K562 (cell line): ENCODE data around the gene UQCC5. TPM values are rescaled to one million over a fixed set of nuclear protein-coding genes. Genes with fewer than 3 reads are reported as not detected.
A peak's percentile ranks its signal among the peaks of the same experiment; 100 is the strongest.

ENCODE experiments used
- ARID1B ChIP-seq: fragments of 450-650 bp; IDR thresholded peaks from 2 replicates; pipeline ENCODE4 v1.6.1; 2016; ENCODE audit warnings: antibody characterized with exemption, mild to moderate bottlenecking, inconsistent platforms
- ATF4 ChIP-seq: fragments of 450-650 bp; formaldehyde crosslinking; IDR thresholded peaks from 2 replicates; pipeline ENCODE4 v1.4.0; 2022; ENCODE audit warnings: mild to moderate bottlenecking, moderate library complexity
- GTF2A2 ChIP-seq: IDR thresholded peaks from 2 replicates; pipeline ENCODE4 v1.6.1; 2016; ENCODE audit warnings: mild to moderate bottlenecking, missing genetic modification characterization, missing compliant biosample characterization
- MCM2 ChIP-seq: fragments of 450-650 bp; IDR thresholded peaks from 2 replicates; pipeline ENCODE4 v1.6.1; 2017; ENCODE audit warnings: low read depth, mild to moderate bottlenecking
- MEIS2 ChIP-seq: fragments of 450-650 bp; IDR thresholded peaks from 2 replicates; pipeline ENCODE4 v1.6.1; 2014; ENCODE audit warnings: mild to moderate bottlenecking; ENCODE audit not compliant: partially characterized antibody
- MTA1 ChIP-seq: fragments of 450-650 bp; IDR thresholded peaks from 2 replicates; pipeline ENCODE4 v1.6.1; 2017; ENCODE audit warnings: borderline replicate concordance
- NEUROD1 ChIP-seq: fragments of 150-350 bp; IDR thresholded peaks from 2 replicates; pipeline ENCODE4 v1.6.1; 2014; ENCODE audit warnings: borderline replicate concordance, low read length, low read depth; ENCODE audit not compliant: partially characterized antibody
- POLR2G ChIP-seq: fragments of 200-400 bp; formaldehyde crosslinking; IDR thresholded peaks from 2 replicates; pipeline ENCODE4 v1.6.1; 2017; ENCODE audit warnings: low read depth, mild to moderate bottlenecking, antibody characterized with exemption, low read length, moderate library complexity
- SFPQ ChIP-seq: fragments of 200-400 bp; formaldehyde crosslinking; IDR thresholded peaks from 2 replicates; pipeline ENCODE4 v1.6.1; 2017; ENCODE audit warnings: mild to moderate bottlenecking, low read depth, low read length, moderate library complexity
- SP1 ChIP-seq: sonication (generic); formaldehyde crosslinking; IDR thresholded peaks from 2 replicates; pipeline ENCODE4 v1.8.1; 2022; ENCODE audit warnings: mild to moderate bottlenecking, missing genetic modification reagents
- TBP ChIP-seq: optimal IDR thresholded peaks from 2 replicates; pipeline ENCODE3; 2011; ENCODE audit warnings: low read depth, low read length, improper control_type of control experiment
- TCF3 ChIP-seq: sonication (generic); formaldehyde crosslinking; IDR thresholded peaks from 2 replicates; pipeline ENCODE4 v1.4.0; 2020; ENCODE audit warnings: mild to moderate bottlenecking, missing genetic modification reagents
- TRIM25 ChIP-seq: fragments of 450-650 bp; IDR thresholded peaks from 2 replicates; pipeline ENCODE4 v1.7.0; 2016; ENCODE audit warnings: borderline replicate concordance
- USF1 ChIP-seq: sonication (generic); formaldehyde crosslinking; IDR thresholded peaks from 2 replicates; pipeline ENCODE4 v1.9.0; 2022; ENCODE audit warnings: mild to moderate bottlenecking, missing genetic modification reagents
- YY1 ChIP-seq, 3 experiments: IDR thresholded peaks; 2 replicates each; pipeline ENCODE4 v1.6.1; 2011; ENCODE audit warnings: low read length in 2 of 3, mild to moderate bottlenecking in 2 of 3, moderate library complexity in 2 of 3, borderline replicate concordance in 1 of 3, control low read depth in 1 of 3, low read depth in 1 of 3; ENCODE audit not compliant: insufficient read depth in 3 of 3, insufficient replicate concordance in 2 of 3, control insufficient read depth in 1 of 3, insufficient read length in 1 of 3; ENCODE audit errors: extremely low read depth in 1 of 3
- ZMIZ1 ChIP-seq, 2 experiments: fragments of 150-350 bp in 1 of 2; IDR thresholded peaks; 2 replicates each; pipeline ENCODE4 v1.6.1; 2012 to 2016; ENCODE audit warnings: low read depth in 2 of 2, low read length in 2 of 2, mild to moderate bottlenecking in 1 of 2, moderate library complexity in 1 of 2
- ZNF133 ChIP-seq: fragments of 250-450 bp; sonication (Bioruptor Pico); IDR thresholded peaks from 2 replicates; pipeline ENCODE4 v1.4.0; 2020; ENCODE audit warnings: mild to moderate bottlenecking
- polyA plus RNA-seq, 8 experiments: library from polyadenylated mRNA; depleted of rRNA in 4 of 8; stranded (reverse) in 5 of 8; unstranded in 3 of 8; fragments of >200 nt; fragmentation: Nextera tagmentation in 2 of 8; fragmentation: Illumina TruSeq in 1 of 8; extraction: Ambion mirVana in 2 of 8; extraction: Trizol in 1 of 8; gene quantifications; 2 replicates each; pipeline versions ENCODE4 v1.2.1 to v1.2.3, GENCODE V29; 2011 to 2014; ENCODE audit warnings: inconsistent platforms in 1 of 8, missing spikeins in 1 of 8
- total RNA-seq, 7 experiments: library from RNA; depleted of rRNA in 6 of 7; stranded (reverse); fragments of >200 nt in 6 of 7; fragmentation: Illumina TruSeq in 2 of 7; extraction: Trizol in 2 of 7; gene quantifications; 2 replicates each; pipeline versions ENCODE4 v1.2.1 to v1.2.3, GENCODE V29; 2011 to 2021; ENCODE audit warnings: low replicate concordance in 1 of 7

UQCC5 gene
- total and polyA plus RNA-seq, 9 of the 15 experiments (the other 6 are each of a cell fraction or from before 2014, with no cell fraction given): 10.2 to 55.4 (median 33.8) TPM

GRCh38 chr3:52536369-52537164 lies at the start of gene UQCC5 (continued):
- TF ChIP-seq USF1 (CRISPR knock-in tag) (peak; percentile 94), TBP (peak; percentile 92), TRIM25 (no peak), MEIS2 (peak; percentile 89), MTA1 (no peak), TCF3 (CRISPR knock-in tag) (no peak), ZMIZ1 (IDR thresholded peaks at IDR 0.05; ENCODE audit: low read depth in 2 of 2, low read length in 2 of 2) (0 out of 4 replicates have a peak, but pooled peaks of 1 of the 2 experiments have one; percentile 33), ZNF133 (CRISPR knock-in tag) (no peak), ATF4 (CRISPR knock-in tag) (no peak), YY1 (IDR thresholded peaks at IDR 0.05; ENCODE audit: borderline replicate concordance in 1 of 3, control insufficient read depth in 1 of 3, extremely low read depth in 1 of 3, insufficient read depth in 3 of 3, insufficient read length in 1 of 3, insufficient replicate concordance in 2 of 3, low read depth in 1 of 3, low read length in 2 of 3) (peak in 1 of 3 experiments; percentile 45), GTF2A2 (tag) (no peak), NEUROD1 (peak; percentile 55), MCM2 (no peak), POLR2G (peak; percentile 100), ARID1B (no peak), SP1 (CRISPR knock-in tag) (peak; percentile 82), SFPQ (no peak)
